Measurements from ENCODE around the gene RADIL. TPM values are rescaled to one million over a fixed set of nuclear protein-coding genes. Genes with fewer than 3 reads are reported as not detected.
A peak's percentile ranks its signal among the peaks of the same experiment; 100 is the strongest.

The RADIL gene
- total RNA-seq, 2 donors from 2014 or later: 2.1 to 29.0 TPM

GRCh38 chr7:4753598-4754432 is 129.7 kb downstream of the RADIL start:
- DNase-seq: peak; percentile 76 to 83 (median 80)
- Histone ChIP-seq H3K4me1 (peaks cover 10% of the 10 kb centered on the region), H3K36me3 (replicated peaks in 1 of 2; ENCODE audit: insufficient read depth in 1 of 2, low read depth in 2 of 2) (peaks cover 6 to 19% of the 10 kb centered on the region in 2 donors), H3K4me3 (no peak overlapping the region), H3K9me3 (no peaks in the 10 kb centered on the region), H3K27me3 (no peaks in the 10 kb centered on the region), H3K27ac (no peak overlapping the region)
- peak; percentile 82 for ATAC-seq
- 33 to 93% methylated on average over 9 to 23 of the region's 31 CpGs for WGBS, 2 donors
- TF ChIP-seq POLR2A (IDR thresholded peaks at IDR 0.05) (no peak), CTCF (IDR thresholded peaks at IDR 0.05) (peak; percentile 72 to 87 (median 85))
- intact Hi-C loops (cut with DNase I): loop anchor here (10.0 kb wide), 1 partner anchor 139 kb away; no protein-coding TSS in a partner anchor

- H3K4me3 ChIP-seq: no peak overlapping the region
- H3K9me3 ChIP-seq: no peaks in the 10 kb centered on the region
- WGBS, 2 donors: 52 to 58% methylated on average over 6 to 20 of the region's 20 CpGs
- H3K27me3 ChIP-seq: no peaks in the 10 kb centered on the region
- peak overlapping the region in 3 of 4 donors; percentile 22 to 50 (median 31) for H3K27ac ChIP-seq
- DNase-seq: peak; percentile 29 to 68 (median 38)
- H3K36me3 ChIP-seq (replicated peaks in 1 of 2; ENCODE audit: insufficient read depth in 1 of 2, low read depth in 2 of 2): peaks cover 6 to 10% of the 10 kb centered on the region in 2 donors
- H3K4me1 ChIP-seq: peaks cover 16% of the 10 kb centered on the region
- TF ChIP-seq CTCF (IDR thresholded peaks at IDR 0.05): no peak
- no peak for TF ChIP-seq POLR2A (IDR thresholded peaks at IDR 0.05)
- peak; percentile 53 for ATAC-seq
- intact Hi-C loops (cut with DNase I): loop anchor here (10.0 kb wide), 1 partner anchor 137 kb away; no protein-coding TSS in a partner anchor
These were observed 132.0 kb downstream of the RADIL start for GRCh38 chr7:4751398-4751947.

- H3K4me3 ChIP-seq: no peak overlapping the region
- 97 to 98% methylated on average over 8 to 15 of the region's 15 CpGs for WGBS, 2 donors
- TF ChIP-seq POLR2A (IDR thresholded peaks at IDR 0.05) (no peak), CTCF (IDR thresholded peaks at IDR 0.05) (no peak)
- no peaks in the 10 kb centered on the region for H3K27me3 ChIP-seq
- H3K9me3 ChIP-seq: no peaks in the 10 kb centered on the region
- no peak for DNase-seq
- H3K36me3 ChIP-seq (replicated peaks in 1 of 2; ENCODE audit: insufficient read depth in 1 of 2, low read depth in 2 of 2): peaks cover 0 to 3% of the 10 kb centered on the region in 2 donors
- H3K4me1 ChIP-seq: peaks cover 33% of the 10 kb centered on the region
- intact Hi-C loops (cut with DNase I): loop anchor here (5.0 to 10.0 kb wide), 2 partner anchors 67 to 135 kb away; partner anchors contain the start of gene FOXK1
- no peak overlapping the region for H3K27ac ChIP-seq
- ATAC-seq: no peak
These were observed 133.7 kb downstream of the RADIL start for GRCh38 chr7:4749798-4750197.

- Histone ChIP-seq H3K27me3 (no peaks in the 10 kb centered on the region), H3K4me3 (no peak overlapping the region), H3K9me3 (no peaks in the 10 kb centered on the region), H3K36me3 (replicated peaks in 1 of 2; ENCODE audit: insufficient read depth in 1 of 2, low read depth in 2 of 2) (no peaks in the 10 kb centered on the region), H3K4me1 (peaks cover 37% of the 10 kb centered on the region), H3K27ac (no peak overlapping the region)
- DNase-seq (no peak), ATAC-seq (no peak)
- intact Hi-C loops (cut with DNase I): loop anchor here (5.0 kb wide), 1 partner anchor 67 kb away; the partner anchor contains the start of gene FOXK1
- WGBS, 2 donors: 93 to 100% methylated on average over 2 to 14 of the region's 14 CpGs
- TF ChIP-seq CTCF (IDR thresholded peaks at IDR 0.05) (no peak), POLR2A (IDR thresholded peaks at IDR 0.05) (no peak)
These were observed 134.2 kb downstream of the RADIL start for GRCh38 chr7:4749363-4749762.

Small RNA genes lying within 50 kb of the gene (microRNA-seq; reads per million reads assigned to microRNA genes)
- gene MIR4656 (ENCODE audit: borderline number of aligned reads in 2 of 2, borderline replicate concordance in 2 of 2): 0 reads per million in 2 donors

Small RNA genes lying within 50 kb of the gene (small RNA-seq; reads per million reads assigned to genes)
- not detected for gene MIR4656
- not detected for gene RF00019

Other genes with a start within 250 kb of the RADIL start
- 10 to 100 TPM; 16.2 to 17.6 TPM for gene FOXK1, start 201.4 kb downstream of the RADIL start, total RNA-seq
- gene AP5Z1, start 108.1 kb downstream of the RADIL start, total RNA-seq: 10 to 100 TPM; 20.2 to 23.4 TPM
- gene PAPOLB, start 21.7 kb downstream of the RADIL start, total RNA-seq: under 1 TPM in 1 of 2 donors, not detected in 1; under 0.01 TPM
- not detected for gene MMD2, start 75.5 kb upstream of the RADIL start, total RNA-seq
- 1 to 10 TPM; 7.6 to 7.8 TPM for gene RBAK, start 162.1 kb upstream of the RADIL start, total RNA-seq

All from body of pancreas (tissue), 4 donors.